DOHH2 (cell line): ENCODE measurements around the gene LBR.

Experiments used
- H3F3A ChIP-seq: fragments of 200-600 bp; sonication (generic), shearing (Covaris generic); 2 replicates; pipeline ENCODE4 v1.6.0; 2016; ENCODE audit warnings: antibody characterized with exemption, mild to moderate bottlenecking; ENCODE audit not compliant: control insufficient read depth, insufficient read depth
- H3K27ac ChIP-seq: fragments of 200-600 bp; sonication (generic); 2 replicates; pipeline ENCODE4 v1.5.1; 2014; ENCODE audit warnings: low read depth, mild to moderate bottlenecking, low read length, moderate library complexity
- H3K27me3 ChIP-seq: fragments of 200-600 bp; sonication (generic); 2 replicates; pipeline ENCODE4 v1.6.1; 2014; ENCODE audit warnings: mild to moderate bottlenecking, low read length, mixed read lengths; ENCODE audit not compliant: control insufficient read depth
- H3K36me3 ChIP-seq: fragments of 200-600 bp; sonication (generic); 2 replicates; pipeline ENCODE4 v1.6.1; 2014; ENCODE audit warnings: mild to moderate bottlenecking, low read length, moderate library complexity, mixed read lengths; ENCODE audit not compliant: control insufficient read depth
- H3K4me1 ChIP-seq: fragments of 200-600 bp; sonication (generic); 2 replicates; pipeline ENCODE4 v1.6.1; 2014; ENCODE audit warnings: mild to moderate bottlenecking, low read length, mixed read lengths; ENCODE audit not compliant: control insufficient read depth
- H3K4me2 ChIP-seq: fragments of 200-600 bp; sonication (generic); 2 replicates; pipeline ENCODE4 v1.6.0; 2014; ENCODE audit warnings: mild to moderate bottlenecking, low read length, moderate library complexity
- H3K4me3 ChIP-seq: fragments of 200-600 bp; sonication (generic); 2 replicates; pipeline ENCODE4 v1.5.1; 2014; ENCODE audit warnings: mild to moderate bottlenecking, low read length, mixed read lengths
- H3K79me2 ChIP-seq: fragments of 200-600 bp; sonication (generic); 2 replicates; pipeline ENCODE4 v1.6.1; 2014; ENCODE audit warnings: mild to moderate bottlenecking, low read length, mixed read lengths; ENCODE audit not compliant: control insufficient read depth
- H3K9me2 ChIP-seq: fragments of 200-600 bp; sonication (generic); replicated peaks from 2 replicates; pipeline ENCODE4 v1.6.1; 2014; ENCODE audit warnings: mild to moderate bottlenecking, low read length, mixed read lengths; ENCODE audit not compliant: control insufficient read depth
- H3K9me3 ChIP-seq: fragments of 200-600 bp; sonication (generic); 2 replicates; pipeline ENCODE4 v1.6.1; 2014; ENCODE audit warnings: antibody characterized with exemption, low read length, mixed read lengths; ENCODE audit not compliant: control insufficient read depth, insufficient read depth
- H4K20me1 ChIP-seq: fragments of 200-600 bp; sonication (generic); 2 replicates; pipeline ENCODE4 v1.6.0; 2014; ENCODE audit warnings: low read depth, mild to moderate bottlenecking, antibody characterized with exemption, low read length, moderate library complexity; ENCODE audit not compliant: control insufficient read depth, insufficient read depth
- EZH2phosphoT487 ChIP-seq: fragments of 200-600 bp; sonication (generic); IDR thresholded peaks from 2 replicates; pipeline ENCODE4 v1.6.1; 2017; ENCODE audit warnings: borderline replicate concordance, mild to moderate bottlenecking, antibody characterized with exemption, low read length, moderate library complexity, mixed read lengths
- TF ChIP-seq, protein P1 (sequence below): fragments of 200-600 bp; sonication (generic); IDR thresholded peaks from one replicate; pipeline ENCODE4 v1.5.1; 2014; ENCODE audit warnings: antibody characterized with exemption, mild to moderate bottlenecking, low read depth, low read length; ENCODE audit not compliant: poor library complexity, severe bottlenecking

Gene LBR

DNA sequence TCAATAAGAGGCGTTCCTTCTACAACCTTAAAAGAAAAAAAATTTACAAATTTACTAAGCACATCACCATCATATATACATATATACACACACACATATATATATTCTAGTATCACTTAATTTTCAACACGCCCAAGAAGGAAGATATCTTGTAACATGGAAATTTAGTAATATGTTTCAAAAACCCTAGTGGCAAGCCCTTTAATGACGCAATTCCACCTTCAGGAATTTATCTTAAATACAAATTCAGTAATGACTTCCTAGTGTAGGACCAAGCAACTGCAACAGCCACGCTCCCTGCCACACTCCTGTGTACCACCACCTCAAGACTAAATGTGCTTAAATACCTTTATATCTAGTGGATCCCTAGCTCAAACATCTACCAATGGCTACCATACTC, 12.5 kb downstream of the LBR start:
- Histone ChIP-seq H3K9me2 (no peaks in the 10 kb centered on the region), H3K36me3 (peaks cover 98% of the 10 kb centered on the region), H3K9me3 (no peaks in the 10 kb centered on the region), H3K4me3 (no peak overlapping the region), H3F3A (0 out of 2 replicates have a peak, but pooled peaks cover under 1% of the 10 kb centered on the region), H3K27ac (no peak overlapping the region), H3K4me2 (no peak overlapping the region), H3K27me3 (no peaks in the 10 kb centered on the region), H3K4me1 (no peaks in the 10 kb centered on the region), H3K79me2 (peaks cover 81% of the 10 kb centered on the region), H4K20me1 (no peaks in the 10 kb centered on the region)
- TF ChIP-seq EZH2phosphoT487, result no peak
- TF ChIP-seq, protein P1, sequence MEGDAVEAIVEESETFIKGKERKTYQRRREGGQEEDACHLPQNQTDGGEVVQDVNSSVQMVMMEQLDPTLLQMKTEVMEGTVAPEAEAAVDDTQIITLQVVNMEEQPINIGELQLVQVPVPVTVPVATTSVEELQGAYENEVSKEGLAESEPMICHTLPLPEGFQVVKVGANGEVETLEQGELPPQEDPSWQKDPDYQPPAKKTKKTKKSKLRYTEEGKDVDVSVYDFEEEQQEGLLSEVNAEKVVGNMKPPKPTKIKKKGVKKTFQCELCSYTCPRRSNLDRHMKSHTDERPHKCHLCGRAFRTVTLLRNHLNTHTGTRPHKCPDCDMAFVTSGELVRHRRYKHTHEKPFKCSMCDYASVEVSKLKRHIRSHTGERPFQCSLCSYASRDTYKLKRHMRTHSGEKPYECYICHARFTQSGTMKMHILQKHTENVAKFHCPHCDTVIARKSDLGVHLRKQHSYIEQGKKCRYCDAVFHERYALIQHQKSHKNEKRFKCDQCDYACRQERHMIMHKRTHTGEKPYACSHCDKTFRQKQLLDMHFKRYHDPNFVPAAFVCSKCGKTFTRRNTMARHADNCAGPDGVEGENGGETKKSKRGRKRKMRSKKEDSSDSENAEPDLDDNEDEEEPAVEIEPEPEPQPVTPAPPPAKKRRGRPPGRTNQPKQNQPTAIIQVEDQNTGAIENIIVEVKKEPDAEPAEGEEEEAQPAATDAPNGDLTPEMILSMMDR, result no peak

- Histone ChIP-seq H3K4me2 (no peak overlapping the region), H3K9me3 (no peaks in the 10 kb centered on the region), H3K4me3 (no peak overlapping the region), H3K4me1 (no peaks in the 10 kb centered on the region), H3F3A (no peaks in the 10 kb centered on the region), H3K9me2 (no peaks in the 10 kb centered on the region), H4K20me1 (no peaks in the 10 kb centered on the region), H3K27me3 (no peaks in the 10 kb centered on the region), H3K36me3 (peaks cover 98% of the 10 kb centered on the region), H3K27ac (no peak overlapping the region), H3K79me2 (peaks cover 79% of the 10 kb centered on the region)
- TF ChIP-seq, protein P1, result no peak
Observed at GRCh38 chr1:225413708-225414375, 14.0 kb downstream of the LBR start.

DNA sequence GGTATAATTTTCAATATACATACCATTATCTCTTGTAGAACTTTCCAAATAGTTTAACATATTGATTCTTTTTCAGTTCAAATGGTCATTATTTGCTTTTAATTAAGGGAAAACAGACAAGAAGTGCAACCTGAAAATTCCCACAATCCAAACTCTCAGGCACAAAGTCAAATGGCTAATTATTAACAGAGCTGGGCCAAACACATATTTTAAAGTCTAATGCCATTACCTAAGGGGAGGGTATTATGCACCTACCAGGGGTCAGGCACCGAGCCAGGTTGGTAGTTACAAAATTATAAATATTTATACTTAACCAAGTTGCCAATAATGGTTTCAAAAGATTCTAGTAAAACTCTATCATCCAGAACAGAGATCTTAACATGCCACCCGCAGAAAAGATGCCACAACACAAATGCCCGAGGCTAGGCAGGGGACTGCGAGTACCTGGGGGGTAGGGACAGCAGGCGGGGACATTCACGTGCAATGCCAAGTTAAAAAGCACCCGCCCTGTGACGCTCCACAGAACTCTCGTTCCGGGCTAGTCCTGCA, 15.0 kb downstream of the LBR start:
- no peaks in the 10 kb centered on the region for H3K4me1 ChIP-seq
- no peak overlapping the region for H3K27ac ChIP-seq
- H3K79me2 ChIP-seq, result peaks cover 78% of the 10 kb centered on the region
- H3K9me2 ChIP-seq, result no peaks in the 10 kb centered on the region
- peaks cover 99% of the 10 kb centered on the region for H3K36me3 ChIP-seq
- H3K4me2 ChIP-seq, result no peak overlapping the region
- H3K4me3 ChIP-seq, result no peak overlapping the region
- no peaks in the 10 kb centered on the region for H3F3A ChIP-seq
- H3K27me3 ChIP-seq, result no peaks in the 10 kb centered on the region
- H4K20me1 ChIP-seq, result no peaks in the 10 kb centered on the region
- no peaks in the 10 kb centered on the region for H3K9me3 ChIP-seq
- TF ChIP-seq, protein P1, result no peak
- no peak for TF ChIP-seq EZH2phosphoT487
